Activated CD4-positive, CD25-positive, alpha-beta regulatory T cell treated with anti-CD3 and anti-CD28 coated beads, Interleukin-2, amount 50 U/mL, for 24 hours (primary cell): ENCODE data around the gene ATG3.
"Not testable (repeated sequence)": the region's sequence is repeated elsewhere in the genome, so short reads cannot be mapped to it uniquely, and the experiment has no call there.

ENCODE experiments used
- ATAC-seq, 2 donors: fragments of 150-1000 bp; cut with Tn5 transposase; one replicate each; pipeline ENCODE4 v1.10.0; 2021; ENCODE audit warnings: mild to moderate bottlenecking in 1 of 2, moderate library complexity in 1 of 2

ATG3 gene

GRCh38 chr3:112561734-112562529, at the start of gene ATG3, which contains the start of gene SLC35A5:
Gene ATG3, minus strand, starts transcription at chr3:112561962. Its CDS starts 434 bp downstream, at chr3:112561528.
Gene SLC35A5, plus strand, starts transcription at chr3:112562045. Its CDS starts 1,359 bp downstream, at chr3:112563404.
- ATAC-seq = peak; percentile 85

DNA sequence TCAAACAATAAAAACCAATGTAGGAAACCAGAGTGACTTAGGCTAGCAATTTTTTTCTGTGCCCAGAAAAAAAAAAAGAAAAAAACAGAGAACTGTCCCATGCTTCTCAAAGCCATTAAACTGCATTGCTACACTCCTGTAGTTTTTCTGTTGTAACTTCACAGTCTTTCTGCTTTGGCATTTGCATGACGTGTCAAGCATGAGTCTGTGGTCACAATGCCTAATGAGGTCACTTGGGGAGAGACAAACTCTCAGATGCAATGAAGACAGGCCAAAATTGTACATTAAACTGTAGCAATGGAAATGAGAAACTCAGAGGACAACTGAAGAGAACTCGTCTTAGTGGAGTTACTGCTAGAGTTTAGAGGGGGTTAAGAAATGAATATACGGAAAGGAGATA, 48.4 kb upstream of the ATG3 start:
- no peak for ATAC-seq

- ATAC-seq = no peak
Observed at GRCh38 chr3:112607863-112608262, 46.1 kb upstream of the ATG3 start.

DNA sequence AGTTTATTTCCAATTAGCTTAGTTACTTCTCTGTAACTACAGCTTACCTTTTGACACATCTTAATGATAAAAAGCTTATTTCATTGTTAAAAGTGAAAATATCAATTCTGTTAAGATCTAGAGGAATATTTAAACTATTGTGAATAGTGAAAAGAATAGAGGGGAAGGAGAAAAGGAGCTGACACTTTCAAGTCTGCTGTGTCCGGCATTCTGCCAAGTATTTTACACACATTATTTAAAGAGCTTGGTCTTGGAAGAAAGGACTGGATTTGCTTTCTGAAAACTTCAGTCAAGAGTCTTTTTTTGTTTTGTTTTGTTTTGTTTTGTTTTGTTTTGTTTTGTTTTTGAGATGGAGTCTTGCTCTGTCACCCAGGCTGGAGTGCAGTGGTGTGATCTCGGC, 44.3 kb upstream of the ATG3 start:
- ATAC-seq = no peak

- ATAC-seq = peak in 1 of 2 donors; percentile 24
Observed at GRCh38 chr3:112605285-112605684, 43.5 kb upstream of the ATG3 start.

DNA sequence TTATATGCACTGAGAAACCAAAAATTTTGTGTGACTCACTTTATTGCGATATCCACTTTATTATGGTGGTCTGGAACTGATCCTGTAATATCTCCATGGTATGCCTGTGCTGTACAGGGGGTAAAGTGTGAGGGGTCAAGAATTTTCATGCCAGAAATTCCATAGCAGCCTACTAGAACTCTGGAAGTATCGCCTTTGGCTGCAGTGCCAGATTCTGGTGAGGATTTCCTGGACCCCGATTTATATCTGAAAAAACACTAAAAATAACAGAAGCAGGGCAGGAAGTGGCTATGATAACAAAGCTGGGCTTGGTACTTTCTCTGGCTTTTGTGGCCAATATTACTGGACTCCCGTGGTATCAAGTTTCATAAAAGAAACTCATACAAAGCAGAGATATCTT, 42.8 kb upstream of the ATG3 start:
- no peak for ATAC-seq

GRCh38 chr3:112602217-112602838, 40.6 kb upstream of the ATG3 start:
- ATAC-seq = peak; percentile 35 to 62

DNA sequence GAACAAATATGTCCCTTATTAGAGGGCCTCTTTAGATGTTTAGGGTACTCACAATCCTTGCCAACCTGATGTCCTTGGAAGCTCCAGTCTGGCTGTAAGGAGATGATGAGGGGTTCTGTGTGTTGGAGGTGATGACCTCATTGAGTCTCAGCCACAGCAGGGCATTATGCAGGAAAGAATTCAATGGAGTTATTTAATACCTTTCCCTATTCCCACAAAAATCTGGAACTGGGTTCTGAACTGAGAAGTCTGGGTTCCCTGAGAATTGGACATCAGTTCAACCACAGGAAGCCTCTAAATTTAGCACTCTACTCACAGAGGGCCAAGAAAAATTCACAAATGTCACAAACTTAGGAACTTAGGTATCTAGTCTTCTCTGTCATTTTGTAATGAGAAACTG, 37.0 kb upstream of the ATG3 start:
- ATAC-seq = no peak

GRCh38 chr3:112597945-112598344, 36.2 kb upstream of the ATG3 start:
- no peak for ATAC-seq

- ATAC-seq = no peak
Observed at GRCh38 chr3:112594856-112595255, 33.1 kb upstream of the ATG3 start.

GRCh38 chr3:112593258-112593657, 31.5 kb upstream of the ATG3 start:
- no peak for ATAC-seq

DNA sequence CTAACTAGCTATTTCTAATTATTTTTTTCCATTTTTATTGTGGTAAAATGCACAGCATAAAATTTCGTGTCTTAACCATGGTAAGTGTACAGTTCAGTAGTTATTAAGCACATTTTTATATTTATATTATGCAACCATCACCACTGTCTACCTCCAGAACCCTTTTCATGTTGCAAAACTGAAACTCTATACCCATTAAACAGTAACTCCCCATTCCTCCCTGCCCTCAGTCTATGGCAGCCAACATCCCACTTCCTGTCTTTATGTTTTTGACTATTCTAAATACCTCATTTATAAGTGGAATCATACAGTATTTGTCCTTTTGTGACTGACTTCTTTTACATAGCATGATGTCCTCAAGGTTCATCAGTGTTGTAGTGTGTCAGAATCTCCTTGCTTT, 25.6 kb upstream of the ATG3 start:
- ATAC-seq = no peak

DNA sequence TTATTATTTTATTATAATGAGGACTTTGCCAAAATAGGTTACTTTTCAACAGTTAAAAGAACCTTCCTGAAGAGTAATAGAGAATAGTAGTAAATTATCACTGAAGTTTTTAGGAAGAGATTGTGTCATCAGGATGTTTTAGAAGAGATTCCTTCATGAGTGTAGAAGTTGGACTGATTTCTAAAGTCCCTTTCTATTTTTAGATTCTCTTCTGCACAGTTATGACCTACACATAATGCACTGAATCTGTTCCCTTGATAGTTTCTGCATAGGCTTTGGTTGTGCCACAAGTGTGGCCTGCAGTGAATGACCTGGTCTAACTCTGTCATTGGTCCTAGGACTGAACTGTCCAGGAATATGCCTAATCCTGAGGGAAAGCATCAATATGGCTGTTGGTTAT, 24.0 kb upstream of the ATG3 start:
- ATAC-seq = no peak

GRCh38 chr3:112583105-112583504, 21.3 kb upstream of the ATG3 start:
- ATAC-seq = no peak

DNA sequence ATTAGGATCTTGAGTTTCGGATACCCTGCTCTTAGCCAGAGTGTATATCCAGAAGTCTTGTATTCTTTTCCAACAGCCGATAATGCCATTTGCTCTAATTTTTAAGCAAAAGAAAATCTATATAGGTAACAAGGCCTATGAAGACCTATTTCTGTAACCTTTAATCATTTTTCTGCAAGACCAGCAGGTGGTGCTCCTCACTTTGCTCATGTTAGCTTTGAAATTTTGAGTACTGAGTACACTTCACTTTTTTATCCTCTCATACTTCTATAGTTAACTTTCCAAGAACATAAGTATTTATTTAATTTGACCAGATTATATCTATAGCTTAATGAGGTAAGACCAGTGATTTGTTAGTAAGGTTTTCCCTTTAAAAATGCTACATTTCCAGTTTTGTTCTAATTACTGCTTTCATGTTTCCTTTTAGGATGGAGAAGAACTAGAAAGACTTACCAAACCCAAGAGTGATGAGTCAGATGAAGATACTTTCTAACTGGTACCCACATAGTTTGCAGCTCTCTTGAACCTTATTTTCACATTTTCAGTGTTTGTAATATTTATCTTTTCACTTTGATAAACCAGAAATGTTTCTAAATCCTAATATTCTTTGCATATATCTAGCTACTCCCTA, 20.6 kb upstream of the ATG3 start:
- ATAC-seq = no peak

DNA sequence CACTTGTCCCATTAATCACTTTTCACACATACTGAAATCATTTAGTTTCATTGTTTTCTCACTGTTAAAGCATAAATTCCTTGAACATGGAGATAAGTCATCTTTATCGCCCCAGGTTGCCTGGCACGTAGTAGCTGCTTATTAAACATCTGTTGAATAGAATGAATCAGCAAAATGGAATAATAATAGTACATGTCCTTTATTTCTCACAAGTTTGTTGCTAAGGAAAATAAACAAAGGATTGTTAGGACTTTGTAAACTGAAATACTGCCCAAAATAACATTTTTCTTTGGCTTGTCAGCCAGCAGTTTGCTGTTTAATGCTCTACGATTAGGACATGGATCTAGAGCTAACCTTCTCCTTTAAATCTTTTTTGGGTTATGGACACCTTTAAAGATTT, 17.9 kb upstream of the ATG3 start:
- ATAC-seq = no peak

DNA sequence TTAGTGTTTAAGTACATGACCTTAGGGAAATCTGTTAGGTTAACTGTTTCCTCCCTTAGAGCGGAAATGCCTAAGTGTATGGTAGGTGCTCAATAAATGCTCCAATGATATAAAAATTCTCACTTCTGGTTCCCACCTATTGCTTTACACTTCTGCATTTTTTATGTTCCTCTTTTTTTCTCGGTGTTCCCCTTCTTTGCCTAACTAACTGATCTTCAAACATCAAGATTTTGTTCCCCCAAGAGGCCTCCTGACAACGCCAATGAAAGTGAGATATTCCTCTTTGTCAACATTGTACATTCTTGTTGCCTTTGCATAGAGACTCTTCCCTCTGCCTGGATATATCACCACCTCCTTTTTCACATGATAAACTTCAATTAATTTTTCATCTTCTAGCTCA, 17.5 kb upstream of the ATG3 start:
- ATAC-seq = no peak

DNA sequence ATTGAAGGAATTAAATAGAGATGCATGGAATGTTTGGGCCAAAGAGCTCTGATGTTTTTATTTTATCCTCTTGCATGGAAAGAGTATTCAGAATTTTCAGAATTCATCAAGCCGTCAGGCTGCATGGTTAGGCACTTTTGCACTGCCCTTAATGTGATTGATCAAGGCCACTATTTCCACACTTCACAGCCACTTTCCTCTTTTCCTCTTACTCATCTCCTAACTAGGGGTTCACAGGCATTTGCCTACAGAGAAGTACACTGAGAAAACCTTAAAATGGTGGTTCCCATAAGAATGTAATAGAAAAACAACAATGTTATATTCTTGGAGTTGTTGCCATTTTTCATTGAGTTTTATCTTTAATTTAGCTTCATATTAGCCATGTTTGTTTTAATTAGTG, 10.9 kb upstream of the ATG3 start:
- ATAC-seq = no peak

- ATAC-seq = no peak
Observed at GRCh38 chr3:112569265-112569664, 7.5 kb upstream of the ATG3 start.

- no peak for ATAC-seq
Observed at GRCh38 chr3:112568642-112569041, 6.9 kb upstream of the ATG3 start.

DNA sequence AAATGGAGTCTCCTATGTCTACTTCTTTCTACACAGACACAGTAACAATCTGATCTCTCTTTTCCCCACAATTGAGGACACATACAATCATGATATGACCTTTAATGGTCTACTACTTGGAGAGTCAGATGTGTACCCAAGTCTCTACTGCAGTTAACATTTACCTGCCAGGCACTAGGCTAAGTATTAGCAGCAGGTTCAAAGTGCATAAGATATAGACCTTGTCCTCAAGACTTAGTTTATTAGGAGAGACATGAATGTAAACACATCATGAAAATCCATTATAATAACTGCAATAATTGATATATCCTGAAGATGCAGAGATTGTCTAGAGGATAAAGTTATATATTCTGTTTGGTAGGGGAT, 3.2 kb upstream of the ATG3 start:
- no peak for ATAC-seq

- not testable (repeated sequence) for ATAC-seq
Observed at GRCh38 chr3:112564247-112564939, 2.6 kb upstream of the ATG3 start.

- ATAC-seq = peak; percentile 44 to 47
Observed at GRCh38 chr3:112561484-112561733, 353 bp downstream of the ATG3 start.
